ENCODE data around the gene ITGB8. TPM values are rescaled to one million over a fixed set of nuclear protein-coding genes. Genes with fewer than 3 reads are reported as not detected.

ITGB8 gene
- polyA plus RNA-seq, 1 donor = 55.7 TPM

Other genes with a start within 250 kb of the ITGB8 start
- 10.8 TPM for gene MACC1, start 113.5 kb upstream of the ITGB8 start, polyA plus RNA-seq (ENCODE audit: insufficient read length)

Measured in left kidney (tissue), 1 donor.